Measurements from ENCODE around the gene AKAP6.

- TF ChIP-seq POLR2AphosphoS5 (IDR thresholded peaks at IDR 0.05; ENCODE audit: low read length): no peak
- no peak for TF ChIP-seq TCF7 (IDR thresholded peaks at IDR 0.05; ENCODE audit: borderline replicate concordance)
- TF ChIP-seq NFIC (IDR thresholded peaks at IDR 0.05; ENCODE audit: low read depth, low read length): no peak
- no peak for TF ChIP-seq CTCF (IDR thresholded peaks at IDR 0.05 in 2 of 3, conservative IDR thresholded peaks at IDR 0.05 in 1 of 3; ENCODE audit: control insufficient read depth in 2 of 3, extremely low read depth in 1 of 3, insufficient read depth in 1 of 3, low read depth in 3 of 3, low read length in 3 of 3)
- no peak for TF ChIP-seq MAX (IDR thresholded peaks at IDR 0.05; ENCODE audit: low read depth, low read length)
- TF ChIP-seq JUNB (IDR thresholded peaks at IDR 0.05): no peak
- no peak for TF ChIP-seq EZH2 (IDR thresholded peaks at IDR 0.05; ENCODE audit: borderline replicate concordance, control insufficient read depth, low read depth, low read length)
- TF ChIP-seq DPF2 (IDR thresholded peaks at IDR 0.05): no peak
Observed at GRCh38 chr14:32650665-32651064, 321.6 kb downstream of the AKAP6 start.
